Limb (tissue), 2 donors: ENCODE data around the gene CCL15.
A peak's percentile ranks its signal among the peaks of the same experiment; 100 is the strongest.
"Not testable (repeated sequence)": the region's sequence is repeated elsewhere in the genome, so short reads cannot be mapped to it uniquely, and the experiment has no call there.

Experiments
- DNase-seq, 2 donors: peaks; one replicate each; pipeline ENCODE4 v3.0.0-alpha.2; 2016; ENCODE audit errors: extremely low spot score in 2 of 2

The CCL15 gene

GRCh38 chr17:35995346-35995745 is 6.0 kb downstream of the CCL15 start:
- not testable (repeated sequence) for DNase-seq

- no peak for DNase-seq
These were observed 10.3 kb downstream of the CCL15 start for GRCh38 chr17:35991075-35991474.

DNA sequence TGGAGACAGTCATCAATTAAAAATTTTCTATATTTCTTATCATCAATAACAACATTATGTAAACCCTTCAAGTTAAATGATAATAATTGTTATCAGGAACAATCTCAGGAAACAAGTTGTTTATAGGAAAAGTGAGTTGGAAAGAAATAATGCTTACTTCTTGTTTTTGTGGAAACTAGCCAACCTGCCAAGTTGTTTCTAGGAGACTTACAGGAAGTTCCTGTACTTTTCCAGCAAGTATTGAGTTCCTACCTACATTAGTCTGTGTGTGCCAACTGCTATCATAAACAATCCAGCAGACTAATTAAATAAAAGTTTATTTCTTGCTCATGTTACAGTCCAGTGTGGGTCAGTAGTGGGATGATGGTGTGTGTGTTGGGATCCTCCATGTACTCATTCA is 13.2 kb downstream of the CCL15 start:
- no peak for DNase-seq

DNA sequence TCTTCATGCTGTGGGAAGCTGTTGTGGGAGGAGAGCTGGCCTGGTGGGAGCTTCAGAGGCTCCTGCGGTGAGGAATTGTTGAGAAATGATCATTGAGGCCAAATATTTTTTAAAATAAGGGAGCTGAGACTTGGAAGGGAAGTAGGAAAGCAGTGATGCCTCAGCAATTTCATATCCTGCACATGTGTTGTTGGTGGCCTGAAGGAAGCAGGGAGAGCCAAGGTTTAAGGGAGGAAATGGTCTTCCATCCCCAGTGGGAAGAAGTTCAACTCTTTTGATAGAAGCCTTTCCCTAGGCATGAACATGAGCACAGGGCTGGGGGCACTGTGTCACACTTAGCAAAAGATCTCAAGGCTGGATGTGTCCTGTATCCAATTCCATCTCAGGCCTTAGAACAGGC is 14.7 kb downstream of the CCL15 start, which contains the start of gene CCL14:
Gene CCL14 (minus strand): TSS at position 87 of the 400 bp plus-strand sequence. CDS start 80 bp downstream, at position 7.
- no peak for DNase-seq

- DNase-seq = no peak
These were observed 17.2 kb downstream of the CCL15 start for GRCh38 chr17:35984140-35984539.

GRCh38 chr17:35982409-35983191 is 18.8 kb downstream of the CCL15 start:
- DNase-seq = no peak

GRCh38 chr17:35981908-35982330 is 19.4 kb downstream of the CCL15 start:
- DNase-seq = no peak

DNA sequence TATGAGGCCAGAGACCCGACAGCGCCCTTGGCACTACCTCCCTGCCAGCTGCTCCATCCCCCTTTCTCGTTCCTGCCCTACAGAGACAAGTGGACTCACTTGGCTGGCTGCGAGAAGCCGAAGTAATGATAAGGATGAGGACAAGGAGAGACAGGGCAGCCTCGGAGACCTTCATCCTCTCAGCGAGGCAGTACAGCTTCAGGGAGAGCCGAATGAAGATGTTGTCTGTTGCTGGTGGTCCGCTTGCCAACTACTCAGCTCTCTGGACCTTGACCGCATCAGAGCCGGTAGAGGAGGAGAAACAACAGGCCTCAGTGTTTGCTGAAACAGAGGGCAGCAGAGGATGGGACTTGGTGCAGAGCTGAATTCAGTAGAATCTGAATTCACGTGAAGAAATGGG is 20.1 kb downstream of the CCL15 start, which contains the start of gene CCL16:
Gene CCL16 (minus strand): TSS at position 252 of the 400 bp plus-strand sequence. CDS start 77 bp downstream, at position 175.
- no peak for DNase-seq

DNA sequence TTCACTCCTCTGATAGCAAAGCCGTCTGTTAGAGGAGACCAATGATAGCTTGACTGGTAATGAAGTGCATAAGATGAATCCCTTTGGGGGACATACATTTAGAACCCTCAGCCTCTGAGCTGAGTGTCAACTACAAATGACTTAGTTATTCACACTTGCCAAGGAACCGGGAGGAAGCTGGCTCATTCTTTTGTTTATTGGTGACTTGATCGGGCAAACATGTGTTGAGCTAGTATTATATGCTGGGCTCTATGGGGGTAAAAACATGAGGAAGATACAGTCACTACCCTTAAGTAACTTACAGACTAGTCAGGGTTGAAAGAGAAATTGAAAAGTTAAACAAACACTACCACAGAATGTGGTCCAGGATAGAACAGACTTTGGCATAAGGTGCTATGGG is 23.0 kb downstream of the CCL15 start:
- no peak for DNase-seq

GRCh38 chr17:35977509-35977908 is 23.8 kb downstream of the CCL15 start:
- no peak for DNase-seq

DNA sequence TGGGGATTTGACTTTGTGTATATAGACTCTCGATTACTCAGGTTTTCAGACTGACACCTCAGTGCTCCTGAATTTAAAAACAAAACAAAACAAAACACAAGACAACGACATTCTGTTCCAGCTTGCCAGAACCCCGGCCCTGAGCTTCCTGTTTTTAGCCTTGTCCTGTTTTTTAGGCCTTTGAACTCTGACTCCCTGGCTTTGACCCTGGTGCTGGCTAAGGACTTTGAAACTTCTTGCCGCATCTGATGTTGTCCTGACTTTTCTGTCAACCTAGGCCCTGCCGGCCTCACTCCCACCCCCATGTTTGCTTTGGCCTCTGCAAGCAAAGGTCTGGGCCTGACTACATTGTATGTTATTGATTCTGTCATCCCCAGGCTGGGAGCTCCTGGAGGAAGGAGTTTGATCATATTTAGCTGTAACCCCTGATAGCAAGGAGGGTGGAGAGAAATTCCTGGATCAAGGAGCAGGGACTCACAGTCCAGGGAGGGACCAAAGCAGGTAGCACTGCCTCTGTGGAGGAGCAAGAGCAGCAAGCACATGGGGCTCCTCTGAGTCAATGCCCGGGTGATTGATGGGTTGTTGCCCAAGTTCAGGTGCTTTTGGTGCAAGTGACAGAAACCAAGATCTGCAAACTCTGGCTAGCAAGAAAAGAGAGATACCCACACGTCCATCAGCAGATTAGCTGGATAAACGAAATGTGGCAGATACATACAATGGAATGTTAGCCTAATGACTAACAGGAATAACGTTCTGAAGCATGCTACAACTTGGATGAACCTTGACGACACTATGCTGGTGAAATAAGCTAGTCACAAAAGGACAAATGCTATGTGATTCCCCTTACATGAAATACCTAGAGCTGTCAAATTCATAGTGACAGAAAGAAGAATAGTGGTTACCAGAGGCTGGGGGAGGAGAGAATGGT is 27.8 kb downstream of the CCL15 start:
- no peak for DNase-seq

DNA sequence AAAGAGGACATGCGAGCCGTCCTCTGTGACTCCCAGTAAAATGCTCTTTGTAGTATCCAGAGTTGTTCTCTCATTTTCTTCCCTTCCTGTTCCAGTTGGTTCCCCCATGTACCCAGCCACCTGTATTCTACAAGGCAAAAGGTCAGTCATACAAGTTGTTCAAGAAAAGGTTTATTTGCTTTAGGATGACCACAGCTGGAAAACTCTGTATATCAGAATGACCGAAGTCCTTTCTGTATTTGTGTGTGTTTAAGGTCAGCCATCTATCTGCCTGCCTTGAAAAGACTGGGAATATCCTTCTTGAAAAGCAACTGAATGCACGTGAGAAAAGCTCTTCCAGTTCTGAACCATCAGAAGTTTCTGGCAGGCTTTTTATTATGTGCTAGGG is 28.4 kb downstream of the CCL15 start:
- no peak for DNase-seq

GRCh38 chr17:35972535-35972934 is 28.8 kb downstream of the CCL15 start:
- DNase-seq = no peak

GRCh38 chr17:35972066-35972465 is 29.3 kb downstream of the CCL15 start:
- DNase-seq = no peak

- DNase-seq = peak; percentile 81 to 84
These were observed 31.6 kb downstream of the CCL15 start for GRCh38 chr17:35969558-35970380.

GRCh38 chr17:35968520-35969054 is 32.8 kb downstream of the CCL15 start:
- DNase-seq = no peak

GRCh38 chr17:35965272-35965671 is 36.1 kb downstream of the CCL15 start:
- DNase-seq = no peak

DNA sequence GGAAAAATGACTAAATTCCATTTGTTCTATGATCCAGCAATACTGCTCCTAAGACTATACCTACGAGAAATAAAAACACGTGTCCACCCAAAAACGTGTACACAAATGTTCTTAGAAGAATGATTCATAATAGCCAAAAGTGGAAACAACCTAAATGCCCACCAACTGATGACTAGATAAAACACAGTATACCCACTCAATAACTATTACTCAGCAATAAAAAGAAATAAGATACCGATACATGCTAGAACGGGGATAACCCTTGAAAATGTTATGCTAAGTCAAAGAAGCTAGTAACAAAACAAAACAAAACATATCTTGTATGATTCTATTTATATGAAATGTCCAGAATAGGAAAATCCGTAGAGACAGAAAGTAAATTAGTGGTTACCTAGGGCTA is 37.7 kb downstream of the CCL15 start:
- no peak for DNase-seq

DNA sequence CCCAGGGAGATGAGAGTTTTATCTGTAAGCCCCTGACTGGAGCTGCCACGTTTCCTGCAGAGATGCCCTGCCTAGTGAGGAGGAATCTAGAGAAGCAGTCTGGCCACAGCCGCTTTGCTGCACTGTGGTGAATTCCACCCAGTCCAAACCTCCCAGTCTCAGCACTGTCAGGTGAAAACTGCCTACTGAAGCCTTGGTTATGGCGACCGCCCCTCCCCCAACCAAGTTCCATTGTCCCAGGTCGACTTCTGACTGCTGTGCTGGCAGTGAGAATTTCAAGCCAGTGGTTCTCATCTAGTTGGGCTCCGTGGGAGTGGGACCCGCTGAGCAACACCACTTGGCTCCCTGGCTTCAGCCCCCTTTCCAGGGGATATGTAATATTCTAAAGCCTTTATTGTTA is 47.6 kb downstream of the CCL15 start:
- no peak for DNase-seq

DNA sequence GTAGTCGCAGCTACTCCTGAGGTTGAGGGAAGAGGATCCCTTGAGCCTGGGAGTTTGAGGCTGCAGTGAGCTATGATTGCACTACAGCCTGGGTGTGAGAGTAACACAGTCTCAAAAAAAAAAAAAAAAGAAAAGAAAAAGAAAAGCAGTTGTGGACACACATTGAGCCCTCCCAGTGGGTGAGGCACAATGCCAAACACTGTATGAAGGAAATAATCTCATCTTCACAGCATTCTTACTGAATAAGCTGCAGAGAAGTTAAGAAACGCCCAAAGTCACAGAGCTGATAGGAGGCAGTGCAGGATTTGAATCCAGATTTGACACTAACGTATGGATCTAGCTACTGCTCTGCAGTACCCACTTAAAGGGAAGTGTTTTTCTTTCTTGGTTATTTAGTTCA is 52.0 kb downstream of the CCL15 start:
- no peak for DNase-seq

DNA sequence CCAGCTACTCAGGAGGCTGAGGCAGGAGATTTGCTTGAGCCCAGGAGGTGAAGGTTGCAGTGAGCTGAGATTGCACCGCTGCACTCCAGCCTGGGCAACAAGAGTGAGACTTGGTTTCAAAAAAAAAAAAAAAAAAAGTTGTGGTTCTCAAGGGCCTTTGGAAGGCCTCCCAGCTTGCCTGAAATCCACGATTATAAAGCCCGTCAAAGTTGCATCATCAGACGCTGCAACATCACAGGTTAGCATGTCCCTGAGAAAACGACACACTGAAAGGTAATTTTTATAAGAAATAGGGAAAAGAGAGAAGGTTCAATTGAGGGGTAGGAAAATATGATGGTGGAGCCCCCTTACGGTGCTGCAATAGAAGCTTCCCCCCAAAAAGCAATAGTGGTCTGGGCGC is 53.3 kb downstream of the CCL15 start:
- DNase-seq = no peak
